Cardiac fibroblast (primary cell): ENCODE measurements around the gene ESRRG.

Source experiments
- DNase-seq, 2 donors: peaks; one replicate each; pipeline versions ENCODE4 v3.0.0 to v3.0.0-alpha.2; 2010; ENCODE audit warnings: low read depth in 2 of 2
- H3K4me3 ChIP-seq, 2 donors: replicated peaks in 1 of 2; 1 replicate in 1 of 2; 2 replicates in 1 of 2; pipeline ENCODE4 v1.5.1; 2011; ENCODE audit warnings: low read depth in 2 of 2, low read length in 2 of 2, mild to moderate bottlenecking in 2 of 2, moderate library complexity in 1 of 2
- TF ChIP-seq, protein P1 (sequence below): IDR thresholded peaks from one replicate; pipeline ENCODE4 v1.5.1; 2011; ENCODE audit warnings: low read depth, mild to moderate bottlenecking, low read length, inconsistent platforms

The ESRRG gene

GRCh38 chr1:216560527-216560926 lies 162.7 kb downstream of the ESRRG start:
- TF ChIP-seq, protein P1, sequence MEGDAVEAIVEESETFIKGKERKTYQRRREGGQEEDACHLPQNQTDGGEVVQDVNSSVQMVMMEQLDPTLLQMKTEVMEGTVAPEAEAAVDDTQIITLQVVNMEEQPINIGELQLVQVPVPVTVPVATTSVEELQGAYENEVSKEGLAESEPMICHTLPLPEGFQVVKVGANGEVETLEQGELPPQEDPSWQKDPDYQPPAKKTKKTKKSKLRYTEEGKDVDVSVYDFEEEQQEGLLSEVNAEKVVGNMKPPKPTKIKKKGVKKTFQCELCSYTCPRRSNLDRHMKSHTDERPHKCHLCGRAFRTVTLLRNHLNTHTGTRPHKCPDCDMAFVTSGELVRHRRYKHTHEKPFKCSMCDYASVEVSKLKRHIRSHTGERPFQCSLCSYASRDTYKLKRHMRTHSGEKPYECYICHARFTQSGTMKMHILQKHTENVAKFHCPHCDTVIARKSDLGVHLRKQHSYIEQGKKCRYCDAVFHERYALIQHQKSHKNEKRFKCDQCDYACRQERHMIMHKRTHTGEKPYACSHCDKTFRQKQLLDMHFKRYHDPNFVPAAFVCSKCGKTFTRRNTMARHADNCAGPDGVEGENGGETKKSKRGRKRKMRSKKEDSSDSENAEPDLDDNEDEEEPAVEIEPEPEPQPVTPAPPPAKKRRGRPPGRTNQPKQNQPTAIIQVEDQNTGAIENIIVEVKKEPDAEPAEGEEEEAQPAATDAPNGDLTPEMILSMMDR: no peak
- H3K4me3 ChIP-seq: no peak overlapping the region
- no peak for DNase-seq

GRCh38 chr1:216559359-216559758 lies 163.9 kb downstream of the ESRRG start:
- TF ChIP-seq, protein P1: no peak
- H3K4me3 ChIP-seq: no peak overlapping the region
- no peak for DNase-seq

DNA sequence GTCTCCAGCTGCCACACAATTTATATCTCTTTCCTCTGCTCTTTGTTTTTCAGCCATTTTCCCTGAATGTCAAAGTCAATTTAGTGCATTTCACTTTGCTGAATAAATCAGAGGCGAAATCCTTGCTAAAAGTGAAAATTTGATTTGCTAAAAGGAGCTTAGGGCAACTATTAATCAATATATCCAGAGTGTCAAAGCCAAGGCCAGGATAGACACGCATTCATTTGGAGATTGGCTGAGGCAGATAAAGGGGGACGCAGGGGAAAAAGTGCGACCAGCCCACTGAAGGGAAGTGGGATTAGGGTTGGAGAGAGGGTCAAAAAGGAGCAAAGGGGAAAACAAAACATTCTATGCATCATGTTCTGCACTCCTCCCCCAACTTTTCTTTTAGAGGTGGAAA lies 167.6 kb downstream of the ESRRG start:
- no peak overlapping the region for H3K4me3 ChIP-seq
- TF ChIP-seq, protein P1: no peak

GRCh38 chr1:216554934-216555333 lies 168.3 kb downstream of the ESRRG start:
- H3K4me3 ChIP-seq: no peak overlapping the region
- TF ChIP-seq, protein P1: no peak
- DNase-seq: no peak

More for the DNA sequence above, 167.6 kb downstream of the ESRRG start:
- no peak for DNase-seq

- TF ChIP-seq, protein P1: no peak
- no peak overlapping the region for H3K4me3 ChIP-seq
- no peak for DNase-seq
Observed at GRCh38 chr1:216553766-216554165, 169.5 kb downstream of the ESRRG start.

- DNase-seq: no peak
- TF ChIP-seq, protein P1: no peak
Observed at GRCh38 chr1:216553040-216553439, 170.2 kb downstream of the ESRRG start.

GRCh38 chr1:216549796-216550195 lies 173.4 kb downstream of the ESRRG start:
- no peak for DNase-seq
- no peak overlapping the region for H3K4me3 ChIP-seq
- TF ChIP-seq, protein P1: no peak

More at GRCh38 chr1:216553040-216553439, 170.2 kb downstream of the ESRRG start:
- no peak overlapping the region for H3K4me3 ChIP-seq
